Measurements from ENCODE around the gene NPHP1.
A peak's percentile ranks its signal among the peaks of the same experiment; 100 is the strongest.
"Not testable (repeated sequence)": the region's sequence is repeated elsewhere in the genome, so short reads cannot be mapped to it uniquely, and the experiment has no call there.

NPHP1 gene

DNA sequence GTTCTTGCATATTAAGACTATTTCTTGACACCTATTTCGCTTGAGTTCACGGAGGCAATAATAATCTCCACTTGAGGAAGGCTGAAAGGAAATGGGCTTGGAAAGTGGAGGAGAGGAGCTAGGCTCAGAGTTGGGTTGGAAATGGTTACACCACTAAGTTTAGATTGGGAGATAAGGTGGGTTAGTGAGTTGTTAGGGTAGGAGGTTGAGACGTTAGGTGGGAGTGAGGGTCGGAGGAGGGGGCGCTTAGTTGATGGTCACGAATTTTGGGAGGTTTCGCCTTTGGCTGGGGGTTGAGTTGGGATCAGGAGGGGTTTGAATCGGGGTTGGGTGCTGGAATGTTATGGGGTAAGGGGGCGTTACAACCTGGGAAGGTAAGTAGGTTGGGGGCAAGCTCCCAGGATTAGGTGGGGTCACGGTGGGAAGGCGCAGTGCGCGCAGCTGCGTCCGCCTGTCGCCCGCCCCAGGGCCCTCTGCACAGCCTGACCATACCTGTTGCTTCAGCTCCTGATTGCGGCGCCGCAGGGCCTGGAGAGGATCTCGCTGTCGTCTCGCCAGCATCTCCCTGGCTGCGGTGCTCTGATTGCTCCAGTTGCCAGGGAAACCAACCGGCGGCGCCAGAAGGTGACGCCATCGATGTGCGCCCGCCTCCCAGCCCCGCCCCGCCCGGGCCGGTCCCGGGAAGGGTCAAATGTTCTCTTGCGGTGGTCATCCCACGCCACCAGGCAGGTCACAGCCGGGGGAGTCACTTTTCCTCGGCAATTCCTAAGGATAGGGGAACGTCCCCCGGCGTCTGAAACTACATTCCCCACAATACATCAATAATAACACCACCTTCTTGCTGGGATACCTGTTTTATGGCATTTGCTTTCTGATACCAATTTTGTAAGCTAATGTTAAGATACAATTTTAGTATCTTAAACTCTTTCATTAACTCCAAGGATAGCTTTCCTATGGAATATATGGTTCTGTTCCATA, at the start of gene NPHP1:
Gene NPHP1 (minus strand): TSS at position 606 of the 978 bp plus-strand sequence. CDS start 45 bp downstream, at position 561.
- Histone ChIP-seq H3K4me1 (ENCODE audit: control insufficient read depth, low read depth, low read length) (peaks cover 3% of the 10 kb centered on the region), H3K9ac (ENCODE audit: low read length) (peak within 1 kb of the TSS; percentile 75), H3K9me3 (ENCODE audit: control insufficient read depth, low read depth, low read length) (no peaks in the 10 kb centered on the region), H3K4me3 (ENCODE audit: low read length) (peak within 1 kb of the TSS; percentile 88), H3K36me3 (ENCODE audit: control insufficient read depth, low read depth, low read length) (no peaks in the 10 kb centered on the region), H3K27ac (ENCODE audit: low read length) (peak within 1 kb of the TSS; percentile 24), H3K27me3 (ENCODE audit: control insufficient read depth, insufficient read depth, low read length) (no peaks in the 10 kb centered on the region)

- H3K27me3 ChIP-seq (ENCODE audit: control insufficient read depth, insufficient read depth, low read length); H3K4me3 ChIP-seq (ENCODE audit: low read length); H3K9me3 ChIP-seq (ENCODE audit: control insufficient read depth, low read depth, low read length); H3K9ac ChIP-seq (ENCODE audit: low read length); H3K4me1 ChIP-seq (ENCODE audit: control insufficient read depth, low read depth, low read length); H3K27ac ChIP-seq (ENCODE audit: low read length); H3K36me3 ChIP-seq (ENCODE audit: control insufficient read depth, low read depth, low read length): not testable (repeated sequence)
Measured at GRCh38 chr2:110248081-110248795, 43.4 kb upstream of the NPHP1 start.

DNA sequence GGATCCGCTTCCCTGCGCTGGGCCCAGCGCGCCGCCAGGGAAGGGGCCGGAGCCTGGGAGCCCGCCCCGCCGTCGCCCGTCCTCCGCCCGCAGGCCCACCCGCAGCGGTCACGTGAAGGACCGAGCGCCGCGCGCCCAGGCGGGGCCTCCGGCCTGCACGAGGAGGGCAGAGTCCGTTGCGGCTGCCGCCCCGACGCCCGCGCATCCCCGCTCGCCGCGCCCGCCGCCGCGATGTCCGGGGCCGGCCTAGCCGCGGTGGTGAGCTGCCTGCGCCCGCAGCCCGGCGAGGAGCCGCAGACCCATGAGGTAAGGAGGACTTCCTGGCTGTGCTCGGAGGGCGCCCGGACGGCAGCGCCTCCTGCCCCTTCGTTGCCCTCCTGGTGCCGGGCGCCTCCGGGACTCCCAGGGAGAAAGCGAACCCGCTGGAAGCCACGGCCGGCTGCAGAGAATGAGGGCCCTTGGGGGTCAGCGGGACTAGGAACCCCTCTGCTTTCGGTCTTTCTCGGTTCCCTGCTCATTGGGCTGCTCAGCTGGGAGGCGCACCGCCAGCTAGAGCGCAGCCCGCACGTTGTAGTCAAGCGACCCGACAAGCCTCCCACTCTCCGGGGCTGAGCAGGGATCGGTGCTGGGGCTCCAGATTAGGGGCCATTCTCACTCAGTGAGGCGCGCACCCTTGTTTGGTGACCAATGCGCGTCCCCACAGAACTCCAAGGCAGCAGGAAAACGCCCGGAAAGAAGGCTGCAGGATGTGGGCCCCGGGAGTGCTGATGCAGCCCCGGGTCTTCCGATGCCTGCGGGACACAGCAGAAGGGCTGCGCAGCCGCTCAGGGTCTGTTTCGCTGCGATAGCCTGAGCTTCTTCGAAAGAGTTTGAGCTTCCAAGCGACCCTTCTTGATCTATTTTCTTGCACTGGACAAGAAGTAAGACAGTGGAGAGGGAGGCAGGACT, 40.9 kb upstream of the NPHP1 start:
- H3K9ac ChIP-seq (ENCODE audit: low read length); H3K27me3 ChIP-seq (ENCODE audit: control insufficient read depth, insufficient read depth, low read length); H3K27ac ChIP-seq (ENCODE audit: low read length); H3K4me1 ChIP-seq (ENCODE audit: control insufficient read depth, low read depth, low read length); H3K36me3 ChIP-seq (ENCODE audit: control insufficient read depth, low read depth, low read length); H3K4me3 ChIP-seq (ENCODE audit: low read length); H3K9me3 ChIP-seq (ENCODE audit: control insufficient read depth, low read depth, low read length): not testable (repeated sequence)

DNA sequence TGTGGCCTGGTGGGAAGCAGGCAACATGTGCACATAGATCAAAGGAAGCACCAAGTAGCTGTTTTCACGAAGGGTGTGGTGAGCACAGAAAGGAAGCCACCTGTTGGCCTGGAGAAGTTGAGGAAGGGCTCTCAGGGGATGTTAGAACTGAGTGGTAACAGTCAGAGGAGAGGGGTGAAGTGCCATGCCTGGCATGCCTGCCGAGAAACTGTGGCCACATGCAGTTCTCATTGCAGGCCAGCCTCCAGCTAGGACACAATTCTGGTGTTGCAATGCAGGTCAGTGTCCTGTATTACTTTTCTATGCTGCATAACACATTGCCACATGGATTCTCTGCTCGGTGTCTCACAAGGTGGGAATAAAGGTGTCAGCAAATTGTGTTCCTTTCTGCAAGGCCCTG, 38.5 kb upstream of the NPHP1 start:
- H3K27me3 ChIP-seq (ENCODE audit: control insufficient read depth, insufficient read depth, low read length); H3K9ac ChIP-seq (ENCODE audit: low read length); H3K4me1 ChIP-seq (ENCODE audit: control insufficient read depth, low read depth, low read length); H3K4me3 ChIP-seq (ENCODE audit: low read length); H3K36me3 ChIP-seq (ENCODE audit: control insufficient read depth, low read depth, low read length); H3K9me3 ChIP-seq (ENCODE audit: control insufficient read depth, low read depth, low read length); H3K27ac ChIP-seq (ENCODE audit: low read length): not testable (repeated sequence)

GRCh38 chr2:110234514-110234913, 29.7 kb upstream of the NPHP1 start:
- not testable (repeated sequence) for H3K27me3 ChIP-seq (ENCODE audit: control insufficient read depth, insufficient read depth, low read length); H3K4me1 ChIP-seq (ENCODE audit: control insufficient read depth, low read depth, low read length)

GRCh38 chr2:110229886-110230285, 25.1 kb upstream of the NPHP1 start:
- not testable (repeated sequence) for H3K9me3 ChIP-seq (ENCODE audit: control insufficient read depth, low read depth, low read length); H3K4me3 ChIP-seq (ENCODE audit: low read length); H3K27me3 ChIP-seq (ENCODE audit: control insufficient read depth, insufficient read depth, low read length); H3K4me1 ChIP-seq (ENCODE audit: control insufficient read depth, low read depth, low read length); H3K27ac ChIP-seq (ENCODE audit: low read length); H3K9ac ChIP-seq (ENCODE audit: low read length); H3K36me3 ChIP-seq (ENCODE audit: control insufficient read depth, low read depth, low read length)

More at GRCh38 chr2:110234514-110234913, 29.7 kb upstream of the NPHP1 start:
- H3K4me3 ChIP-seq (ENCODE audit: low read length); H3K36me3 ChIP-seq (ENCODE audit: control insufficient read depth, low read depth, low read length); H3K9ac ChIP-seq (ENCODE audit: low read length); H3K9me3 ChIP-seq (ENCODE audit: control insufficient read depth, low read depth, low read length); H3K27ac ChIP-seq (ENCODE audit: low read length): not testable (repeated sequence)

DNA sequence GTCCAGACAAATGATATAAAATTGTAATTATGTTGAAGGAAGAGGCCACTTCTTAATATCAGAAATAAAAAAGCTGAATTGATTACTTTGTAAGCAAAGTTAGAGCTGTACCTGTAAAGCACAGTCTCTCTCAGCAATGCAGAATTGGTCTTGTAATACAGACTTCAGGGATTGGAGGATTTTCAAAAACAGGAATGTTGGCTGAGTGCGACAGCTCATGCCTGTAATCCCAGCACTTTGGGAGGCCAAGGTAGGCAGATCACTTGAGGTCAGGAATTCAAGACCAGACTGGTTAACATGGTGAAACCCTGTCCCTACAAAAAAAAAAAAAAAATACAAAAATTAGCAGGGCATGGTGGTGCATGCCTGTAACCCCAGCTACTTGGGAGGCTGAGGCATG, 17.8 kb upstream of the NPHP1 start:
- H3K9me3 ChIP-seq (ENCODE audit: control insufficient read depth, low read depth, low read length); H3K9ac ChIP-seq (ENCODE audit: low read length); H3K4me1 ChIP-seq (ENCODE audit: control insufficient read depth, low read depth, low read length); H3K4me3 ChIP-seq (ENCODE audit: low read length); H3K27ac ChIP-seq (ENCODE audit: low read length); H3K36me3 ChIP-seq (ENCODE audit: control insufficient read depth, low read depth, low read length); H3K27me3 ChIP-seq (ENCODE audit: control insufficient read depth, insufficient read depth, low read length): not testable (repeated sequence)

DNA sequence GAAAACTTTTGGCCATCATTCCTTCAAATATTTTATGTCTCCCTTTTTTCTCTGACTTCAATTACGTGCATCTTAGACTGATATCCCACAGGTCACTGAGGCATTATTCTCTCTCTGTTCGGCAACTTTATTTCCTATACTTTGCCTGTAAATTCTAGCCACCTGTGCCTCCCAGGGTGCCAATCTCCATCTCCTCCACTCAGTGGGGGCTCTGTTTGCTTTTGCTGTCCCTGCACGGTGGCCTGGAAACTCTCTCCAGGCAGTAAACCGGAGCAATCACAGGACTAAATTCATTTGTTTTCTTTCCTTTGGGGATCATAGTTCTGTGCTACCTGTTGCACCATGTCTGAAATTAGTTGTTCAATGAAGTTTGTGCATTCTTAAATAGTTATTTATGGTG, 17.1 kb upstream of the NPHP1 start:
- no peak overlapping the region for H3K27ac ChIP-seq (ENCODE audit: low read length)
- no peaks in the 10 kb centered on the region for H3K27me3 ChIP-seq (ENCODE audit: control insufficient read depth, insufficient read depth, low read length)

DNA sequence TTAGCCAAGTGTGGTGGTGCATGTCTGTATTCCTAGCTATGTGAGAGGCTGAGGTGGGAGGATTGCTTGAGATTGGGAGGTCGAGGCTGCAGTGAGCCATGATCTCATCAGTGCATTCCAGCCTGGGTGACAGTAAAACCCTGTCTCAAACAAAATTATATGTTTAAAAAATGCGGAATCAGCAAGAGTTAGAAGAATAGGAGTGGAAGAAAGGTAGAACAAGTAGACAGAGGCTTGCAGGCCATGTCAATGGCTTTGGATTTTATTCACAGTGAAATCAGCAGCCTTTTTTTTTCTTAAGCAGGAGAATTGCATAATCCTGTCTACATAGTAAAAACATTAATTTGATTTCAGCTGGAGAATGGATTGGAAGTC, 15.4 kb upstream of the NPHP1 start:
- Histone ChIP-seq H3K27ac (ENCODE audit: low read length) (no peak overlapping the region), H3K9ac (ENCODE audit: low read length) (no peak overlapping the region), H3K36me3 (ENCODE audit: control insufficient read depth, low read depth, low read length) (no peaks in the 10 kb centered on the region), H3K27me3 (ENCODE audit: control insufficient read depth, insufficient read depth, low read length) (no peaks in the 10 kb centered on the region), H3K9me3 (ENCODE audit: control insufficient read depth, low read depth, low read length) (no peaks in the 10 kb centered on the region), H3K4me3 (ENCODE audit: low read length) (no peak overlapping the region), H3K4me1 (ENCODE audit: control insufficient read depth, low read depth, low read length) (peaks cover 9% of the 10 kb centered on the region)

More for the DNA sequence above, 17.1 kb upstream of the NPHP1 start:
- Histone ChIP-seq H3K4me3 (ENCODE audit: low read length) (no peak overlapping the region), H3K4me1 (ENCODE audit: control insufficient read depth, low read depth, low read length) (peaks cover 9% of the 10 kb centered on the region), H3K36me3 (ENCODE audit: control insufficient read depth, low read depth, low read length) (no peaks in the 10 kb centered on the region), H3K9ac (ENCODE audit: low read length) (no peak overlapping the region), H3K9me3 (ENCODE audit: control insufficient read depth, low read depth, low read length) (no peaks in the 10 kb centered on the region)

DNA sequence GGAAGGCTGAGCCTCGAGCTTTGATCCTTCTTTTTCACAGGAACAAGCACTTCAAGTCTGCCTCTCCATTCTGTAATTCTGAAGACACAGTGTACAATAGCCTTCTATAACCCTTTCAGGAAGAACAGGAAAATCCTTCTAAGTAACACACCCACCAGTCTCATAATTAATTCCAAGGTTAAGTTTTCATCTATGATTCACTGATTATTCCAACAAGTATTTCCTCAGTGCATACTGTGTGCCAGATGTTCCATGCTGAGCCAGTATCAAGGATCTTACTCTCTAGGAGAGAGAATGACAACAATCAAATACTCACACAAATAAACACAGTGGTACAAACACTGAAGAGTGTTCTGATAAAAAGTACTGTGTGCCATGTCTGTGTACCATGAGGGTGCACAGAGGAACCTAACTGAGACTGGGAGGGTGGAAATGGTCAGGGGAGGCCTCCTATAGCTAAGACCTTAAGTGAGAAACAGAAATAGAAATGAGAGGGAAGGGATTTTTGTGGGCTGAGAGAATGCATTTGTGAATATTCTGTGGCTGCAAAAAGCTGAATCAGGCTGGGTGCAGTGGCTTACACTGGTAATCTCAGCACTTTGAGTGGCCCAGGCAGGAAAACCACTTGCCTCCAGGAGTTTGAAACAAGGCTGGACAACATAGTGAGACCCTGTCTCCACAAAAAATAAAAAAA, 14.8 kb upstream of the NPHP1 start:
- Histone ChIP-seq H3K4me1 (ENCODE audit: control insufficient read depth, low read depth, low read length) (peaks cover 9% of the 10 kb centered on the region), H3K4me3 (ENCODE audit: low read length) (no peak overlapping the region), H3K27me3 (ENCODE audit: control insufficient read depth, insufficient read depth, low read length) (no peaks in the 10 kb centered on the region), H3K36me3 (ENCODE audit: control insufficient read depth, low read depth, low read length) (no peaks in the 10 kb centered on the region), H3K27ac (ENCODE audit: low read length) (no peak overlapping the region), H3K9ac (ENCODE audit: low read length) (no peak overlapping the region), H3K9me3 (ENCODE audit: control insufficient read depth, low read depth, low read length) (no peaks in the 10 kb centered on the region)

DNA sequence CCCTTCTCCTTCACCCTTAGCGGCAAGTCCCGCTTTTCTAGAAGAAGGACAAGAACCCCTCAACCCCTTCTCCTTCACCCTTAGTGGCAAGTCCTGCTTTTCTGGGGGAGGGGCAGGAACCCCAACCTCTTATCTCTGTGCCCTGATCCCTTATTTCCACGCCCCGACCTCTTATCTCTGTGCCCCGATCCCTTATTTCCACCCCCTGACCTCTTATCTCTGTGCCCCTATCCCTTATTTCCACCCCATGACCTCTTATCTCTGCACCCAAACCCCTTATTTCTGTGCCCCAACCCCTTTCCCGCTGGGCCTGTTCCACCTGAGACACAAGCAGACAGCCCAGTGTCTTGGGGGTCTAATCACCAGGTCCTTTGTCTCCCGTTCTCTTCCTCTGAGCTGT, 14.1 kb upstream of the NPHP1 start:
- H3K4me1 ChIP-seq (ENCODE audit: control insufficient read depth, low read depth, low read length); H3K4me3 ChIP-seq (ENCODE audit: low read length); H3K27ac ChIP-seq (ENCODE audit: low read length); H3K9me3 ChIP-seq (ENCODE audit: control insufficient read depth, low read depth, low read length); H3K36me3 ChIP-seq (ENCODE audit: control insufficient read depth, low read depth, low read length); H3K27me3 ChIP-seq (ENCODE audit: control insufficient read depth, insufficient read depth, low read length); H3K9ac ChIP-seq (ENCODE audit: low read length): not testable (repeated sequence)

All from iPS-18a (cell line).